Measurements from ENCODE around the gene TRIM32.

TRIM32 gene

GRCh38 chr9:116705531-116705930 is 18.4 kb downstream of the TRIM32 start:
- H3K27me3 Mint-ChIP-seq (ENCODE audit: low read depth), result no peaks in the 10 kb centered on the region
- H3K4me1 Mint-ChIP-seq (ENCODE audit: low read depth), result peaks cover 16% of the 10 kb centered on the region
- no peaks in the 10 kb centered on the region for H3K9me3 Mint-ChIP-seq
- peaks cover 15% of the 10 kb centered on the region for H3K36me3 Mint-ChIP-seq (ENCODE audit: low read depth)
- no peak for DNase-seq (ENCODE audit: low spot score)
- H3K27ac Mint-ChIP-seq, result no peak overlapping the region
- H3K4me3 Mint-ChIP-seq, result no peak overlapping the region

GRCh38 chr9:116706310-116707290 is 19.5 kb downstream of the TRIM32 start:
- Mint-ChIP-seq H3K27me3 (ENCODE audit: low read depth) (no peaks in the 10 kb centered on the region), H3K4me3 (no peak overlapping the region), H3K4me1 (ENCODE audit: low read depth) (peaks cover 6% of the 10 kb centered on the region), H3K9me3 (no peaks in the 10 kb centered on the region), H3K27ac (no peak overlapping the region), H3K36me3 (ENCODE audit: low read depth) (peaks cover 6% of the 10 kb centered on the region)
- DNase-seq (ENCODE audit: low spot score), result no peak

GRCh38 chr9:116712781-116713180 is 25.7 kb downstream of the TRIM32 start:
- Mint-ChIP-seq H3K27ac (no peak overlapping the region), H3K36me3 (ENCODE audit: low read depth) (no peaks in the 10 kb centered on the region), H3K4me3 (no peak overlapping the region), H3K4me1 (ENCODE audit: low read depth) (no peaks in the 10 kb centered on the region), H3K9me3 (no peaks in the 10 kb centered on the region), H3K27me3 (ENCODE audit: low read depth) (no peaks in the 10 kb centered on the region)
- DNase-seq (ENCODE audit: low spot score), result no peak

- Mint-ChIP-seq H3K4me1 (ENCODE audit: low read depth) (no peaks in the 10 kb centered on the region), H3K27me3 (ENCODE audit: low read depth) (no peaks in the 10 kb centered on the region), H3K27ac (no peak overlapping the region), H3K36me3 (ENCODE audit: low read depth) (no peaks in the 10 kb centered on the region), H3K4me3 (no peak overlapping the region), H3K9me3 (no peaks in the 10 kb centered on the region)
- DNase-seq (ENCODE audit: low spot score), result no peak
Observed at GRCh38 chr9:116713271-116713670, 26.2 kb downstream of the TRIM32 start.

- no peak for DNase-seq (ENCODE audit: low spot score)
- Mint-ChIP-seq H3K27me3 (ENCODE audit: low read depth) (peaks cover 3% of the 10 kb centered on the region), H3K4me1 (ENCODE audit: low read depth) (no peaks in the 10 kb centered on the region), H3K9me3 (no peaks in the 10 kb centered on the region), H3K4me3 (no peak overlapping the region), H3K27ac (no peak overlapping the region), H3K36me3 (ENCODE audit: low read depth) (no peaks in the 10 kb centered on the region)
Observed at GRCh38 chr9:116715751-116716150, 28.6 kb downstream of the TRIM32 start.

GRCh38 chr9:116716438-116716837 is 29.3 kb downstream of the TRIM32 start:
- H3K9me3 Mint-ChIP-seq, result no peaks in the 10 kb centered on the region
- no peaks in the 10 kb centered on the region for H3K36me3 Mint-ChIP-seq (ENCODE audit: low read depth)
- no peak for DNase-seq (ENCODE audit: low spot score)
- no peaks in the 10 kb centered on the region for H3K4me1 Mint-ChIP-seq (ENCODE audit: low read depth)
- H3K27ac Mint-ChIP-seq, result no peak overlapping the region
- no peak overlapping the region for H3K4me3 Mint-ChIP-seq
- peaks cover 3% of the 10 kb centered on the region for H3K27me3 Mint-ChIP-seq (ENCODE audit: low read depth)

- Mint-ChIP-seq H3K4me3 (no peak overlapping the region), H3K27ac (no peak overlapping the region)
- no peak for DNase-seq (ENCODE audit: low spot score)
Observed at GRCh38 chr9:116717150-116717549, 30.0 kb downstream of the TRIM32 start.

GRCh38 chr9:116718111-116718510 is 31.0 kb downstream of the TRIM32 start:
- no peak for DNase-seq (ENCODE audit: low spot score)
- H3K36me3 Mint-ChIP-seq (ENCODE audit: low read depth), result no peaks in the 10 kb centered on the region
- no peaks in the 10 kb centered on the region for H3K9me3 Mint-ChIP-seq
- H3K27ac Mint-ChIP-seq, result no peak overlapping the region
- no peaks in the 10 kb centered on the region for H3K4me1 Mint-ChIP-seq (ENCODE audit: low read depth)
- H3K4me3 Mint-ChIP-seq, result no peak overlapping the region
- peaks cover 3% of the 10 kb centered on the region for H3K27me3 Mint-ChIP-seq (ENCODE audit: low read depth)

More at GRCh38 chr9:116717150-116717549, 30.0 kb downstream of the TRIM32 start:
- Mint-ChIP-seq H3K9me3 (no peaks in the 10 kb centered on the region), H3K4me1 (ENCODE audit: low read depth) (no peaks in the 10 kb centered on the region), H3K27me3 (ENCODE audit: low read depth) (peaks cover 3% of the 10 kb centered on the region), H3K36me3 (ENCODE audit: low read depth) (no peaks in the 10 kb centered on the region)

- Mint-ChIP-seq H3K27me3 (ENCODE audit: low read depth) (peaks cover 3% of the 10 kb centered on the region), H3K4me3 (no peak overlapping the region), H3K9me3 (no peaks in the 10 kb centered on the region)
Observed at GRCh38 chr9:116720111-116720510, 33.0 kb downstream of the TRIM32 start.

GRCh38 chr9:116721411-116721810 is 34.3 kb downstream of the TRIM32 start:
- Mint-ChIP-seq H3K4me1 (ENCODE audit: low read depth) (no peaks in the 10 kb centered on the region), H3K27me3 (ENCODE audit: low read depth) (peaks cover 3% of the 10 kb centered on the region)

More at GRCh38 chr9:116720111-116720510, 33.0 kb downstream of the TRIM32 start:
- H3K27ac Mint-ChIP-seq, result no peak overlapping the region
- no peak for DNase-seq (ENCODE audit: low spot score)
- no peaks in the 10 kb centered on the region for H3K4me1 Mint-ChIP-seq (ENCODE audit: low read depth)
- H3K36me3 Mint-ChIP-seq (ENCODE audit: low read depth), result no peaks in the 10 kb centered on the region

GRCh38 chr9:116721944-116722343 is 34.8 kb downstream of the TRIM32 start:
- H3K9me3 Mint-ChIP-seq, result no peaks in the 10 kb centered on the region
- H3K4me3 Mint-ChIP-seq, result no peak overlapping the region
- peaks cover 3% of the 10 kb centered on the region for H3K27me3 Mint-ChIP-seq (ENCODE audit: low read depth)
- no peaks in the 10 kb centered on the region for H3K4me1 Mint-ChIP-seq (ENCODE audit: low read depth)
- no peak overlapping the region for H3K27ac Mint-ChIP-seq
- no peak for DNase-seq (ENCODE audit: low spot score)
- no peaks in the 10 kb centered on the region for H3K36me3 Mint-ChIP-seq (ENCODE audit: low read depth)

More at GRCh38 chr9:116721411-116721810, 34.3 kb downstream of the TRIM32 start:
- Mint-ChIP-seq H3K4me3 (no peak overlapping the region), H3K9me3 (no peaks in the 10 kb centered on the region), H3K36me3 (ENCODE audit: low read depth) (no peaks in the 10 kb centered on the region), H3K27ac (no peak overlapping the region)
- no peak for DNase-seq (ENCODE audit: low spot score)

GRCh38 chr9:116724123-116724522 is 37.0 kb downstream of the TRIM32 start:
- Mint-ChIP-seq H3K27ac (no peak overlapping the region), H3K27me3 (ENCODE audit: low read depth) (peaks cover 3% of the 10 kb centered on the region), H3K36me3 (ENCODE audit: low read depth) (no peaks in the 10 kb centered on the region), H3K4me3 (no peak overlapping the region), H3K4me1 (ENCODE audit: low read depth) (no peaks in the 10 kb centered on the region), H3K9me3 (no peaks in the 10 kb centered on the region)
- DNase-seq (ENCODE audit: low spot score), result no peak

GRCh38 chr9:116726602-116727001 is 39.5 kb downstream of the TRIM32 start:
- no peaks in the 10 kb centered on the region for H3K4me1 Mint-ChIP-seq (ENCODE audit: low read depth)
- H3K9me3 Mint-ChIP-seq, result no peaks in the 10 kb centered on the region

GRCh38 chr9:116733010-116733641 is 46.0 kb downstream of the TRIM32 start:
- Mint-ChIP-seq H3K4me1 (ENCODE audit: low read depth) (no peaks in the 10 kb centered on the region), H3K9me3 (no peaks in the 10 kb centered on the region), H3K36me3 (ENCODE audit: low read depth) (no peaks in the 10 kb centered on the region), H3K4me3 (no peak overlapping the region), H3K27ac (no peak overlapping the region), H3K27me3 (ENCODE audit: low read depth) (no peaks in the 10 kb centered on the region)
- DNase-seq (ENCODE audit: low spot score), result no peak

More at GRCh38 chr9:116726602-116727001, 39.5 kb downstream of the TRIM32 start:
- H3K4me3 Mint-ChIP-seq, result no peak overlapping the region
- no peak for DNase-seq (ENCODE audit: low spot score)
- no peaks in the 10 kb centered on the region for H3K27me3 Mint-ChIP-seq (ENCODE audit: low read depth)
- no peaks in the 10 kb centered on the region for H3K36me3 Mint-ChIP-seq (ENCODE audit: low read depth)
- H3K27ac Mint-ChIP-seq, result no peak overlapping the region

All from T-helper 2 cell treated with Interferon-gamma antibody and Interleukin-4, amounts not matched to agents 5 μg/mL and 100 μg/mL, for 36 hours (primary cell).